ENCODE results near the gene PATE1. TPM values are rescaled to one million over a fixed set of nuclear protein-coding genes. Genes with fewer than 3 reads are reported as not detected.

PATE1 gene
- total RNA-seq, 1 experiment from 2014 or later = not detected

- Histone ChIP-seq H3K9me3 (ENCODE audit: control insufficient read depth, insufficient read depth, low read depth, low read length) (no peaks in the 10 kb centered on the region), H3K27me3 (ENCODE audit: control insufficient read depth, insufficient read depth, low read length) (peaks cover 17% of the 10 kb centered on the region), H3K27ac (ENCODE audit: low read length) (no peak overlapping the region), H3K4me1 (ENCODE audit: control insufficient read depth, insufficient read depth, low read length) (no peaks in the 10 kb centered on the region), H3K4me3 (ENCODE audit: low read depth in 2 of 2, low read length in 2 of 2) (no peak overlapping the region), H3K36me3 (ENCODE audit: control insufficient read depth, insufficient read depth, low read length) (no peaks in the 10 kb centered on the region)
- ATAC-seq = no peak
- no TSS peak for BruUV-seq (replicated peaks)
- no peak for DNase-seq (ENCODE audit: low read depth, low spot score)
- in situ Hi-C loops (cut with HindIII; ENCODE audit: low pct_unique_long_range_greater_than_20kb, low sequenced_read_pairs) = no loop called here
- ChIA-PET CTCF (interaction anchor here (0.6 kb wide), 1 partner anchor 244 kb away, joined by 5 read pairs; no protein-coding TSS in a partner anchor), POLR2A (no interaction called here)
- TF ChIP-seq CTCF (IDR thresholded peaks at IDR 0.05) (peak; percentile 14), SIN3A (IDR thresholded peaks at IDR 0.05; ENCODE audit: borderline replicate concordance, insufficient read depth, low read depth, low read length) (no peak)
- intact Hi-C loops (cut with micrococcal nuclease; ENCODE audit: unreplicated experiment) = no loop called here
These were observed 4.5 kb downstream of the PATE1 start for GRCh38 chr11:125750629-125751028.

DNA sequence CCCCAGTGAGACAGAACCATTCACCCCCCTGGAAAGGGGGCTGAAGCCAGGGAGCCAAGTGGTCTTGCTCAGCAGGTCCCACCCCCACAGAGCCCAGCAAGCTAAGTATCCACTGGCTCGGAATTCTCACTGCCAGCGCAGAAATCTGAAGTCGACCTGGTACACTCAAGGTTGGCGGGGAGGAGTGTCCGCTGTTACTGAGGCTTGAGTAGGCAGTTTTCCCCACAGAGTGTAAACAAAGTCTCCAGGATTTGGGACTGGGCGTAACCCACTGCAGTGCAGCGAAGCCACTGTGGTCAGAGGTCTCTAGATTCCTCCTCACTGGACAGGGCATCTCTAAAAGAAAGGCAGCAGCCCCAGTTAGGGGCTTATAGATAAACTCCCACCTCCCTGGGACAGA, 10.0 kb downstream of the PATE1 start:
- Histone ChIP-seq H3K4me1 (ENCODE audit: control insufficient read depth, insufficient read depth, low read length) (no peaks in the 10 kb centered on the region), H3K27ac (ENCODE audit: low read length) (no peak overlapping the region), H3K27me3 (ENCODE audit: control insufficient read depth, insufficient read depth, low read length) (peaks cover 13% of the 10 kb centered on the region), H3K36me3 (ENCODE audit: control insufficient read depth, insufficient read depth, low read length) (no peaks in the 10 kb centered on the region), H3K9me3 (ENCODE audit: control insufficient read depth, insufficient read depth, low read depth, low read length) (no peaks in the 10 kb centered on the region), H3K4me3 (ENCODE audit: low read depth in 2 of 2, low read length in 2 of 2) (no peak overlapping the region)
- no peak for TF ChIP-seq CTCF (IDR thresholded peaks at IDR 0.05)
- TF ChIP-seq, protein P1, sequence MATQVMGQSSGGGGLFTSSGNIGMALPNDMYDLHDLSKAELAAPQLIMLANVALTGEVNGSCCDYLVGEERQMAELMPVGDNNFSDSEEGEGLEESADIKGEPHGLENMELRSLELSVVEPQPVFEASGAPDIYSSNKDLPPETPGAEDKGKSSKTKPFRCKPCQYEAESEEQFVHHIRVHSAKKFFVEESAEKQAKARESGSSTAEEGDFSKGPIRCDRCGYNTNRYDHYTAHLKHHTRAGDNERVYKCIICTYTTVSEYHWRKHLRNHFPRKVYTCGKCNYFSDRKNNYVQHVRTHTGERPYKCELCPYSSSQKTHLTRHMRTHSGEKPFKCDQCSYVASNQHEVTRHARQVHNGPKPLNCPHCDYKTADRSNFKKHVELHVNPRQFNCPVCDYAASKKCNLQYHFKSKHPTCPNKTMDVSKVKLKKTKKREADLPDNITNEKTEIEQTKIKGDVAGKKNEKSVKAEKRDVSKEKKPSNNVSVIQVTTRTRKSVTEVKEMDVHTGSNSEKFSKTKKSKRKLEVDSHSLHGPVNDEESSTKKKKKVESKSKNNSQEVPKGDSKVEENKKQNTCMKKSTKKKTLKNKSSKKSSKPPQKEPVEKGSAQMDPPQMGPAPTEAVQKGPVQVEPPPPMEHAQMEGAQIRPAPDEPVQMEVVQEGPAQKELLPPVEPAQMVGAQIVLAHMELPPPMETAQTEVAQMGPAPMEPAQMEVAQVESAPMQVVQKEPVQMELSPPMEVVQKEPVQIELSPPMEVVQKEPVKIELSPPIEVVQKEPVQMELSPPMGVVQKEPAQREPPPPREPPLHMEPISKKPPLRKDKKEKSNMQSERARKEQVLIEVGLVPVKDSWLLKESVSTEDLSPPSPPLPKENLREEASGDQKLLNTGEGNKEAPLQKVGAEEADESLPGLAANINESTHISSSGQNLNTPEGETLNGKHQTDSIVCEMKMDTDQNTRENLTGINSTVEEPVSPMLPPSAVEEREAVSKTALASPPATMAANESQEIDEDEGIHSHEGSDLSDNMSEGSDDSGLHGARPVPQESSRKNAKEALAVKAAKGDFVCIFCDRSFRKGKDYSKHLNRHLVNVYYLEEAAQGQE (IDR thresholded peaks at IDR 0.05; ENCODE audit: insufficient read depth in 1 of 2, low read depth in 2 of 2, low read length in 1 of 2) = no peak
- no peak for DNase-seq (ENCODE audit: low read depth, low spot score)
- in situ Hi-C loops (cut with HindIII; ENCODE audit: low pct_unique_long_range_greater_than_20kb, low sequenced_read_pairs) = no loop called here
- no TSS peak for BruUV-seq (replicated peaks)
- ChIA-PET CTCF (no interaction called here), POLR2A (no interaction called here)
- ATAC-seq = no peak
- intact Hi-C loops (cut with micrococcal nuclease; ENCODE audit: unreplicated experiment) = no loop called here

- no peak for ATAC-seq
- BruUV-seq (replicated peaks) = no TSS peak
- DNase-seq (ENCODE audit: low read depth, low spot score) = no peak
- Histone ChIP-seq H3K4me1 (ENCODE audit: control insufficient read depth, insufficient read depth, low read length) (no peaks in the 10 kb centered on the region), H3K27me3 (ENCODE audit: control insufficient read depth, insufficient read depth, low read length) (peaks cover 3% of the 10 kb centered on the region), H3K27ac (ENCODE audit: low read length) (no peak overlapping the region), H3K4me3 (ENCODE audit: low read depth in 2 of 2, low read length in 2 of 2) (no peak overlapping the region), H3K36me3 (ENCODE audit: control insufficient read depth, insufficient read depth, low read length) (no peaks in the 10 kb centered on the region), H3K9me3 (ENCODE audit: control insufficient read depth, insufficient read depth, low read depth, low read length) (no peaks in the 10 kb centered on the region)
- ChIA-PET POLR2A (no interaction called here), CTCF (no interaction called here)
- in situ Hi-C loops (cut with HindIII; ENCODE audit: low pct_unique_long_range_greater_than_20kb, low sequenced_read_pairs) (no loop called here), intact Hi-C loops (cut with micrococcal nuclease; ENCODE audit: unreplicated experiment) (no loop called here)
- no peak for TF ChIP-seq SIN3A (IDR thresholded peaks at IDR 0.05; ENCODE audit: borderline replicate concordance, insufficient read depth, low read depth, low read length)
- TF ChIP-seq POLR2AphosphoS5 (IDR thresholded peaks at IDR 0.05; ENCODE audit: low read depth, low read length) = no peak
- no peak for TF ChIP-seq CTCF (IDR thresholded peaks at IDR 0.05)
These were observed 16.4 kb downstream of the PATE1 start for GRCh38 chr11:125762445-125762844.
